ENCODE data around the gene HRG. TPM values are rescaled to one million over a fixed set of nuclear protein-coding genes. Genes with fewer than 3 reads are reported as not detected.

Gene HRG
- total and polyA plus RNA-seq, 2 experiments from 2014 or later = not detected

DNA sequence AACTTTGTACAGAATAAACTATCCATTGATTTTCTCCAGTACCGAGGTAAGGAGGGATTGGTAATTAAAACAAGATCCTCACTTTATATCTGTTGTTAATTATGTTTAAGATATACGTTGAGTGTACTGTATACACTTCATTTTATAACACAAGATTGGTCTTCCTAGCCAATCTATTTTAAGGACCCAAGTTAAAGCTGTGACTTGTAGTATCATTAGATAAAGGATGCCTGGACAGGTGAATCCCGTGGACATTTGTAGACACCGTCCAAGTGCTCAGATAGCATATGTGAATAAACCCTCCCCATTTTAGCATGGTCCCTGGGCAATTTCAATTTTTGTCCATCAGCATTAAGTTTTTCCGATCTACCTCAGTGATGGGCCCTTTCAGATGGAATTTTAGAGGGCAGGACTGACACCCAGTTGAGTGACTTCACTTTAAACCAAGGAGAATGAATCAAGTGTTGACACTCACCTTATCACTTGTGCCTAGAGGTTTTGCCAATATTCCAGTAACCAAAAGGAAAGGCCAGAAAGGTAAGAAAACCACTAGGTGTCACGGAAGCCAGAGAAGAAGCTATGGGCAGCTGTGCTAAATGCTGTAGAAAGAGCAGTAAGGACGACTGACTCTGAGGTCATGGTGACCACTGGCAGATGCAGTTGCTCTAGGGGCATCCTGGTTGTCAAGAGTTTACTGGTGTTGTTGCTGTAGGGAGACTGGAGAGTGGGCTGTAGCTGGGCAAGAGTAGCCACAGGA lies 43.7 kb upstream of the HRG start:
- TF ChIP-seq ZNF114 (CRISPR knock-in tag; IDR thresholded peaks at IDR 0.05) (no peak), STAT1 (IDR thresholded peaks at IDR 0.05; ENCODE audit: unreplicated experiment) (no peak), EZH2phosphoT487 (IDR thresholded peaks at IDR 0.05; ENCODE audit: unreplicated experiment) (no peak), NANOG (IDR thresholded peaks at IDR 0.05; ENCODE audit: borderline replicate concordance) (no peak), EZH2 (IDR thresholded peaks at IDR 0.05; ENCODE audit: low read depth, unreplicated experiment) (no peak), CREB1 (CRISPR knock-in tag; IDR thresholded peaks at IDR 0.05; ENCODE audit: low read depth) (no peak), POLR2AphosphoS5 (IDR thresholded peaks at IDR 0.05; ENCODE audit: low read depth) (no peak), ZNF331 (CRISPR knock-in tag; IDR thresholded peaks at IDR 0.05; ENCODE audit: low read depth) (no peak), JUNB (IDR thresholded peaks at IDR 0.05; ENCODE audit: unreplicated experiment) (no peak)
- TF ChIP-seq, protein P1, sequence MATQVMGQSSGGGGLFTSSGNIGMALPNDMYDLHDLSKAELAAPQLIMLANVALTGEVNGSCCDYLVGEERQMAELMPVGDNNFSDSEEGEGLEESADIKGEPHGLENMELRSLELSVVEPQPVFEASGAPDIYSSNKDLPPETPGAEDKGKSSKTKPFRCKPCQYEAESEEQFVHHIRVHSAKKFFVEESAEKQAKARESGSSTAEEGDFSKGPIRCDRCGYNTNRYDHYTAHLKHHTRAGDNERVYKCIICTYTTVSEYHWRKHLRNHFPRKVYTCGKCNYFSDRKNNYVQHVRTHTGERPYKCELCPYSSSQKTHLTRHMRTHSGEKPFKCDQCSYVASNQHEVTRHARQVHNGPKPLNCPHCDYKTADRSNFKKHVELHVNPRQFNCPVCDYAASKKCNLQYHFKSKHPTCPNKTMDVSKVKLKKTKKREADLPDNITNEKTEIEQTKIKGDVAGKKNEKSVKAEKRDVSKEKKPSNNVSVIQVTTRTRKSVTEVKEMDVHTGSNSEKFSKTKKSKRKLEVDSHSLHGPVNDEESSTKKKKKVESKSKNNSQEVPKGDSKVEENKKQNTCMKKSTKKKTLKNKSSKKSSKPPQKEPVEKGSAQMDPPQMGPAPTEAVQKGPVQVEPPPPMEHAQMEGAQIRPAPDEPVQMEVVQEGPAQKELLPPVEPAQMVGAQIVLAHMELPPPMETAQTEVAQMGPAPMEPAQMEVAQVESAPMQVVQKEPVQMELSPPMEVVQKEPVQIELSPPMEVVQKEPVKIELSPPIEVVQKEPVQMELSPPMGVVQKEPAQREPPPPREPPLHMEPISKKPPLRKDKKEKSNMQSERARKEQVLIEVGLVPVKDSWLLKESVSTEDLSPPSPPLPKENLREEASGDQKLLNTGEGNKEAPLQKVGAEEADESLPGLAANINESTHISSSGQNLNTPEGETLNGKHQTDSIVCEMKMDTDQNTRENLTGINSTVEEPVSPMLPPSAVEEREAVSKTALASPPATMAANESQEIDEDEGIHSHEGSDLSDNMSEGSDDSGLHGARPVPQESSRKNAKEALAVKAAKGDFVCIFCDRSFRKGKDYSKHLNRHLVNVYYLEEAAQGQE (IDR thresholded peaks at IDR 0.05; ENCODE audit: unreplicated experiment) = no peak
- TF ChIP-seq, protein P2, sequence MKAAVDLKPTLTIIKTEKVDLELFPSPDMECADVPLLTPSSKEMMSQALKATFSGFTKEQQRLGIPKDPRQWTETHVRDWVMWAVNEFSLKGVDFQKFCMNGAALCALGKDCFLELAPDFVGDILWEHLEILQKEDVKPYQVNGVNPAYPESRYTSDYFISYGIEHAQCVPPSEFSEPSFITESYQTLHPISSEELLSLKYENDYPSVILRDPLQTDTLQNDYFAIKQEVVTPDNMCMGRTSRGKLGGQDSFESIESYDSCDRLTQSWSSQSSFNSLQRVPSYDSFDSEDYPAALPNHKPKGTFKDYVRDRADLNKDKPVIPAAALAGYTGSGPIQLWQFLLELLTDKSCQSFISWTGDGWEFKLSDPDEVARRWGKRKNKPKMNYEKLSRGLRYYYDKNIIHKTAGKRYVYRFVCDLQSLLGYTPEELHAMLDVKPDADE (IDR thresholded peaks at IDR 0.05) = no peak
- TF ChIP-seq, protein P3, sequence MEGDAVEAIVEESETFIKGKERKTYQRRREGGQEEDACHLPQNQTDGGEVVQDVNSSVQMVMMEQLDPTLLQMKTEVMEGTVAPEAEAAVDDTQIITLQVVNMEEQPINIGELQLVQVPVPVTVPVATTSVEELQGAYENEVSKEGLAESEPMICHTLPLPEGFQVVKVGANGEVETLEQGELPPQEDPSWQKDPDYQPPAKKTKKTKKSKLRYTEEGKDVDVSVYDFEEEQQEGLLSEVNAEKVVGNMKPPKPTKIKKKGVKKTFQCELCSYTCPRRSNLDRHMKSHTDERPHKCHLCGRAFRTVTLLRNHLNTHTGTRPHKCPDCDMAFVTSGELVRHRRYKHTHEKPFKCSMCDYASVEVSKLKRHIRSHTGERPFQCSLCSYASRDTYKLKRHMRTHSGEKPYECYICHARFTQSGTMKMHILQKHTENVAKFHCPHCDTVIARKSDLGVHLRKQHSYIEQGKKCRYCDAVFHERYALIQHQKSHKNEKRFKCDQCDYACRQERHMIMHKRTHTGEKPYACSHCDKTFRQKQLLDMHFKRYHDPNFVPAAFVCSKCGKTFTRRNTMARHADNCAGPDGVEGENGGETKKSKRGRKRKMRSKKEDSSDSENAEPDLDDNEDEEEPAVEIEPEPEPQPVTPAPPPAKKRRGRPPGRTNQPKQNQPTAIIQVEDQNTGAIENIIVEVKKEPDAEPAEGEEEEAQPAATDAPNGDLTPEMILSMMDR (conservative IDR thresholded peaks at IDR 0.05; ENCODE audit: low read depth in 2 of 2) = no peak
- TF ChIP-seq, protein P4, sequence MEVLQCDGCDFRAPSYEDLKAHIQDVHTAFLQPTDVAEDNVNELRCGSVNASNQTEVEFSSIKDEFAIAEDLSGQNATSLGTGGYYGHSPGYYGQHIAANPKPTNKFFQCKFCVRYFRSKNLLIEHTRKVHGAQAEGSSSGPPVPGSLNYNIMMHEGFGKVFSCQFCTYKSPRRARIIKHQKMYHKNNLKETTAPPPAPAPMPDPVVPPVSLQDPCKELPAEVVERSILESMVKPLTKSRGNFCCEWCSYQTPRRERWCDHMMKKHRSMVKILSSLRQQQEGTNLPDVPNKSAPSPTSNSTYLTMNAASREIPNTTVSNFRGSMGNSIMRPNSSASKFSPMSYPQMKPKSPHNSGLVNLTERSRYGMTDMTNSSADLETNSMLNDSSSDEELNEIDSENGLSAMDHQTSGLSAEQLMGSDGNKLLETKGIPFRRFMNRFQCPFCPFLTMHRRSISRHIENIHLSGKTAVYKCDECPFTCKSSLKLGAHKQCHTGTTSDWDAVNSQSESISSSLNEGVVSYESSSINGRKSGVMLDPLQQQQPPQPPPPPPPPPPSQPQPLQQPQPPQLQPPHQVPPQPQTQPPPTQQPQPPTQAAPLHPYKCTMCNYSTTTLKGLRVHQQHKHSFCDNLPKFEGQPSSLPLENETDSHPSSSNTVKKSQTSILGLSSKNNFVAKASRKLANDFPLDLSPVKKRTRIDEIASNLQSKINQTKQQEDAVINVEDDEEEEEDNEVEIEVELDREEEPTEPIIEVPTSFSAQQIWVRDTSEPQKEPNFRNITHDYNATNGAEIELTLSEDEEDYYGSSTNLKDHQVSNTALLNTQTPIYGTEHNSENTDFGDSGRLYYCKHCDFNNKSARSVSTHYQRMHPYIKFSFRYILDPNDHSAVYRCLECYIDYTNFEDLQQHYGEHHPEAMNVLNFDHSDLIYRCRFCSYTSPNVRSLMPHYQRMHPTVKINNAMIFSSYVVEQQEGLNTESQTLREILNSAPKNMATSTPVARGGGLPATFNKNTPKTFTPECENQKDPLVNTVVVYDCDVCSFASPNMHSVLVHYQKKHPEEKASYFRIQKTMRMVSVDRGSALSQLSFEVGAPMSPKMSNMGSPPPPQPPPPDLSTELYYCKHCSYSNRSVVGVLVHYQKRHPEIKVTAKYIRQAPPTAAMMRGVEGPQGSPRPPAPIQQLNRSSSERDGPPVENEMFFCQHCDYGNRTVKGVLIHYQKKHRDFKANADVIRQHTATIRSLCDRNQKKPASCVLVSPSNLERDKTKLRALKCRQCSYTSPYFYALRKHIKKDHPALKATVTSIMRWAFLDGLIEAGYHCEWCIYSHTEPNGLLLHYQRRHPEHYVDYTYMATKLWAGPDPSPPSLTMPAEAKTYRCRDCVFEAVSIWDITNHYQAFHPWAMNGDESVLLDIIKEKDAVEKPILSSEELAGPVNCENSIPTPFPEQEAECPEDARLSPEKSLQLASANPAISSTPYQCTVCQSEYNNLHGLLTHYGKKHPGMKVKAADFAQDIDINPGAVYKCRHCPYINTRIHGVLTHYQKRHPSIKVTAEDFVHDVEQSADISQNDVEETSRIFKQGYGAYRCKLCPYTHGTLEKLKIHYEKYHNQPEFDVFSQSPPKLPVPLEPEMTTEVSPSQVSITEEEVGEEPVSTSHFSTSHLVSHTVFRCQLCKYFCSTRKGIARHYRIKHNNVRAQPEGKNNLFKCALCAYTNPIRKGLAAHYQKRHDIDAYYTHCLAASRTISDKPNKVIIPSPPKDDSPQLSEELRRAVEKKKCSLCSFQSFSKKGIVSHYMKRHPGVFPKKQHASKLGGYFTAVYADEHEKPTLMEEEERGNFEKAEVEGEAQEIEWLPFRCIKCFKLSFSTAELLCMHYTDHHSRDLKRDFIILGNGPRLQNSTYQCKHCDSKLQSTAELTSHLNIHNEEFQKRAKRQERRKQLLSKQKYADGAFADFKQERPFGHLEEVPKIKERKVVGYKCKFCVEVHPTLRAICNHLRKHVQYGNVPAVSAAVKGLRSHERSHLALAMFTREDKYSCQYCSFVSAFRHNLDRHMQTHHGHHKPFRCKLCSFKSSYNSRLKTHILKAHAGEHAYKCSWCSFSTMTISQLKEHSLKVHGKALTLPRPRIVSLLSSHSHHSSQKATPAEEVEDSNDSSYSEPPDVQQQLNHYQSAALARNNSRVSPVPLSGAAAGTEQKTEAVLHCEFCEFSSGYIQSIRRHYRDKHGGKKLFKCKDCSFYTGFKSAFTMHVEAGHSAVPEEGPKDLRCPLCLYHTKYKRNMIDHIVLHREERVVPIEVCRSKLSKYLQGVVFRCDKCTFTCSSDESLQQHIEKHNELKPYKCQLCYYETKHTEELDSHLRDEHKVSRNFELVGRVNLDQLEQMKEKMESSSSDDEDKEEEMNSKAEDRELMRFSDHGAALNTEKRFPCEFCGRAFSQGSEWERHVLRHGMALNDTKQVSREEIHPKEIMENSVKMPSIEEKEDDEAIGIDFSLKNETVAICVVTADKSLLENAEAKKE (CRISPR knock-in tag; IDR thresholded peaks at IDR 0.05) = no peak
- ATAC-seq = no peak
- no peak overlapping the region for H3K4me3 ChIP-seq

More for the DNA sequence above, 43.7 kb upstream of the HRG start:
- DNase-seq (ENCODE audit: low spot score) = no peak
- Mint-ChIP-seq H3K27ac (no peak overlapping the region), H3K4me1 (peaks cover 6% of the 10 kb centered on the region; the same call in 2 of the 3 replicates), H3K4me3 (no peak overlapping the region), H3K36me3 (ENCODE audit: low read depth) (no peaks in the 10 kb centered on the region), H3K9me3 (no peaks in the 10 kb centered on the region), H3K27me3 (ENCODE audit: insufficient read depth, low read depth, poor library complexity) (peaks cover 8% of the 10 kb centered on the region)
- Histone ChIP-seq H3K9me2 (ENCODE audit: insufficient read depth) (0 out of 2 replicates have a peak, but pooled peaks cover 14% of the 10 kb centered on the region), H3K4me1 (ENCODE audit: insufficient read depth) (peaks cover 5% of the 10 kb centered on the region; the same call in 1 of the 2 replicates), H3K4me2 (no peak overlapping the region), H3K27ac (ENCODE audit: low read depth) (no peak overlapping the region), H3K27me3 (ENCODE audit: insufficient read depth) (peaks cover 6% of the 10 kb centered on the region; the same call in 1 of the 2 replicates), H3K36me3 (ENCODE audit: insufficient read depth) (no peaks in the 10 kb centered on the region), H2AFZ (no peak overlapping the region), H4K20me1 (replicated peaks; ENCODE audit: insufficient read depth) (no peaks in the 10 kb centered on the region), H3K79me2 (replicated peaks; ENCODE audit: insufficient read depth) (no peaks in the 10 kb centered on the region), H3F3A (replicated peaks; ENCODE audit: low read depth) (no peaks in the 10 kb centered on the region)

Data from GM23338 (cell line).